Liver (tissue), 3 donors: ENCODE data around the gene PACSIN3.

Experiments used
- CTCF ChIP-seq: fragments of 150-350 bp; IDR thresholded peaks from 2 replicates; pipeline ENCODE4 v1.5.1; 2017; ENCODE audit warnings: improper control_type of control experiment, low read depth, low read length; ENCODE audit not compliant: missing input control
- GABPA ChIP-seq, 2 donors: IDR thresholded peaks in 1 of 2; conservative IDR thresholded peaks in 1 of 2; 2 replicates each; pipeline ENCODE4 v1.6.1; 2016; ENCODE audit warnings: antibody characterized with exemption in 2 of 2, mild to moderate bottlenecking in 1 of 2, moderate library complexity in 1 of 2
- NR2F2 ChIP-seq: IDR thresholded peaks from 2 replicates; pipeline ENCODE4 v1.6.1; 2016; ENCODE audit warnings: antibody characterized with exemption
- RAD21 ChIP-seq, 2 donors: IDR thresholded peaks; 2 replicates each; pipeline ENCODE4 v1.6.1; 2016; ENCODE audit warnings: antibody characterized with exemption in 2 of 2, mild to moderate bottlenecking in 2 of 2
- REST ChIP-seq: IDR thresholded peaks from 2 replicates; pipeline ENCODE4 v1.6.1; 2016; ENCODE audit warnings: antibody characterized with exemption, mild to moderate bottlenecking
- RXRA ChIP-seq, 2 donors: IDR thresholded peaks; 2 replicates each; pipeline ENCODE4 v1.6.1; 2017 to 2018; ENCODE audit warnings: antibody characterized with exemption in 2 of 2, mild to moderate bottlenecking in 1 of 2
- SP1 ChIP-seq: IDR thresholded peaks from 2 replicates; pipeline ENCODE4 v1.6.1; 2018; ENCODE audit warnings: antibody characterized with exemption, mild to moderate bottlenecking
- TAF1 ChIP-seq: conservative IDR thresholded peaks from 2 replicates; pipeline ENCODE4 v1.6.1; 2016; ENCODE audit warnings: antibody characterized with exemption, mild to moderate bottlenecking
- YY1 ChIP-seq: IDR thresholded peaks from 2 replicates; pipeline ENCODE4 v1.6.1; 2016; ENCODE audit warnings: antibody characterized with exemption, mild to moderate bottlenecking
- donor health status: healthy.
- donor health status: healthy.

GRCh38 chr11:47183969-47184368, 2.3 kb downstream of the PACSIN3 start:
- TF ChIP-seq SP1, result no peak
- TF ChIP-seq CTCF, result no peak
- no peak for TF ChIP-seq TAF1
- no peak for TF ChIP-seq RXRA (IDR thresholded peaks at IDR 0.05)
- no peak for TF ChIP-seq GABPA (IDR thresholded peaks at IDR 0.05 in 1 of 2, conservative IDR thresholded peaks at IDR 0.05 in 1 of 2)
- TF ChIP-seq NR2F2, result no peak
- TF ChIP-seq REST, result no peak
- TF ChIP-seq RAD21 (IDR thresholded peaks at IDR 0.05), result no peak
- TF ChIP-seq YY1, result no peak
